ENCODE results near the gene ZNF791. TPM values are rescaled to one million over a fixed set of nuclear protein-coding genes. Genes with fewer than 3 reads are reported as not detected.

The ZNF791 gene
- total RNA-seq, 4 donors from 2014 or later = 14.0 to 21.6 (median 17.3) TPM

GRCh38 chr19:12670159-12670928, 59.6 kb downstream of the ZNF791 start:
- DNase-seq (ENCODE audit: extremely low spot score) = no peak
- peak overlapping the region; percentile 66 to 92 (median 72) for H3K4me3 ChIP-seq
- H3K27me3 ChIP-seq = no peaks in the 10 kb centered on the region
- H3K27ac ChIP-seq (replicated peaks in 1 of 4) = peak overlapping the region; percentile 89 to 94 (median 92)
- intact Hi-C loops (cut with DNase I) = loop anchor here (5.0 kb wide), 1 partner anchor 52 kb away; the partner anchor contains the start of gene TNPO2
- peaks cover 38 to 55% (median 47%) of the 10 kb centered on the region in 4 donors for H3K4me1 ChIP-seq
- H3K9me3 ChIP-seq = no peaks in the 10 kb centered on the region
- H3K36me3 ChIP-seq = peaks cover 20 to 42% (median 35%) of the 10 kb centered on the region in 4 donors
- TF ChIP-seq POLR2A (IDR thresholded peaks at IDR 0.05; ENCODE audit: low read depth) = no peak
- no peak for TF ChIP-seq EP300 (IDR thresholded peaks at IDR 0.05)
- TF ChIP-seq POLR2AphosphoS5 (IDR thresholded peaks at IDR 0.05) = no peak
- TF ChIP-seq CTCF (IDR thresholded peaks at IDR 0.05) = no peak
- WGBS = 40% methylated on average over 14 of the region's 26 CpGs

GRCh38 chr19:12672744-12673143, 62.0 kb downstream of the ZNF791 start:
- Histone ChIP-seq H3K27ac (replicated peaks in 1 of 4) (no peak overlapping the region), H3K9me3 (no peaks in the 10 kb centered on the region), H3K36me3 (peaks cover 36 to 66% (median 57%) of the 10 kb centered on the region in 4 donors), H3K4me1 (peaks cover 20 to 45% (median 37%) of the 10 kb centered on the region in 4 donors), H3K4me3 (no peak overlapping the region), H3K27me3 (no peaks in the 10 kb centered on the region)
- no peak for DNase-seq (ENCODE audit: extremely low spot score)
- intact Hi-C loops (cut with DNase I) = loop anchor here (1.0 to 5.0 kb wide), 2 partner anchors 50 to 108 kb away; partner anchors contain the start of gene TNPO2
- no peak for TF ChIP-seq EP300 (IDR thresholded peaks at IDR 0.05)
- TF ChIP-seq POLR2A (IDR thresholded peaks at IDR 0.05; ENCODE audit: low read depth) = no peak
- no peak for TF ChIP-seq CTCF (IDR thresholded peaks at IDR 0.05)
- no peak for TF ChIP-seq POLR2AphosphoS5 (IDR thresholded peaks at IDR 0.05)
- WGBS = 84% methylated on average over 3 of the region's 10 CpGs

GRCh38 chr19:12675399-12675798, 64.7 kb downstream of the ZNF791 start:
- intact Hi-C loops (cut with DNase I) = no loop called here
- no peaks in the 10 kb centered on the region for H3K9me3 ChIP-seq
- no peak overlapping the region for H3K4me3 ChIP-seq
- WGBS = 95% methylated on average over 10 of the region's 10 CpGs
- no peak for DNase-seq (ENCODE audit: extremely low spot score)
- TF ChIP-seq EP300 (IDR thresholded peaks at IDR 0.05) (no peak), POLR2AphosphoS5 (IDR thresholded peaks at IDR 0.05) (no peak), POLR2A (IDR thresholded peaks at IDR 0.05; ENCODE audit: low read depth) (no peak), CTCF (IDR thresholded peaks at IDR 0.05) (no peak)
- H3K36me3 ChIP-seq = peaks cover 59 to 88% (median 79%) of the 10 kb centered on the region in 4 donors
- no peak overlapping the region for H3K27ac ChIP-seq (replicated peaks in 1 of 4)
- H3K27me3 ChIP-seq = no peaks in the 10 kb centered on the region
- peaks cover 13 to 36% (median 26%) of the 10 kb centered on the region in 4 donors for H3K4me1 ChIP-seq

- intact Hi-C loops (cut with DNase I) = no loop called here
- TF ChIP-seq EP300 (IDR thresholded peaks at IDR 0.05) (no peak), POLR2A (IDR thresholded peaks at IDR 0.05; ENCODE audit: low read depth) (no peak), CTCF (IDR thresholded peaks at IDR 0.05) (no peak), POLR2AphosphoS5 (IDR thresholded peaks at IDR 0.05) (no peak)
- H3K36me3 ChIP-seq = peaks cover 59 to 88% (median 79%) of the 10 kb centered on the region in 4 donors
- WGBS = 70% methylated on average over 2 of the region's 15 CpGs
- no peaks in the 10 kb centered on the region for H3K9me3 ChIP-seq
- no peaks in the 10 kb centered on the region for H3K27me3 ChIP-seq
- no peak for DNase-seq (ENCODE audit: extremely low spot score)
- H3K4me3 ChIP-seq = no peak overlapping the region
- H3K27ac ChIP-seq (replicated peaks in 1 of 4) = no peak overlapping the region
- peaks cover 13 to 36% (median 26%) of the 10 kb centered on the region in 4 donors for H3K4me1 ChIP-seq
These were observed 65.2 kb downstream of the ZNF791 start for GRCh38 chr19:12675940-12676339.
